ENCODE measurements around the gene GNB5.

Gene GNB5

GRCh38 chr15:52225230-52225629 lies 34.0 kb upstream of the GNB5 start:
- Histone ChIP-seq H3K4me3 (ENCODE audit: extremely low read depth, insufficient read depth, low read length, poor library complexity, severe bottlenecking) (no peak overlapping the region), H3K27ac (ENCODE audit: low read depth, low read length, severe bottlenecking) (no peak overlapping the region), H3K9me3 (ENCODE audit: control insufficient read depth, low read length) (no peaks in the 10 kb centered on the region), H3K4me1 (ENCODE audit: control insufficient read depth, insufficient read depth, low read length, poor library complexity, severe bottlenecking) (peaks cover under 1% of the 10 kb centered on the region), H3K36me3 (ENCODE audit: control insufficient read depth, insufficient read depth, low read length) (no peaks in the 10 kb centered on the region)
- 89 to 90% methylated on average over 8 of the region's 8 CpGs for WGBS, 2 experiments (ENCODE audit: insufficient coverage in 2 of 2)

- no peak overlapping the region for H3K27ac ChIP-seq (ENCODE audit: low read depth, low read length, severe bottlenecking)
- no peaks in the 10 kb centered on the region for H3K9me3 ChIP-seq (ENCODE audit: control insufficient read depth, low read length)
- no peak overlapping the region for H3K4me3 ChIP-seq (ENCODE audit: extremely low read depth, insufficient read depth, low read length, poor library complexity, severe bottlenecking)
- 80 to 100% methylated on average over 1 of the region's 4 CpGs for WGBS, 2 experiments (ENCODE audit: insufficient coverage in 2 of 2)
- peaks cover 3% of the 10 kb centered on the region for H3K4me1 ChIP-seq (ENCODE audit: control insufficient read depth, insufficient read depth, low read length, poor library complexity, severe bottlenecking)
- H3K36me3 ChIP-seq (ENCODE audit: control insufficient read depth, insufficient read depth, low read length): no peaks in the 10 kb centered on the region
These were observed 33.0 kb upstream of the GNB5 start for GRCh38 chr15:52224211-52224610.

GRCh38 chr15:52221730-52222129 lies 30.5 kb upstream of the GNB5 start:
- WGBS, 2 experiments (ENCODE audit: insufficient coverage in 2 of 2): 100% methylated on average over 1 of the region's 5 CpGs; no CpG with 5 or more reads in 1 of the 2 experiments
- no peaks in the 10 kb centered on the region for H3K9me3 ChIP-seq (ENCODE audit: control insufficient read depth, low read length)
- H3K36me3 ChIP-seq (ENCODE audit: control insufficient read depth, insufficient read depth, low read length): no peaks in the 10 kb centered on the region
- no peak overlapping the region for H3K4me3 ChIP-seq (ENCODE audit: extremely low read depth, insufficient read depth, low read length, poor library complexity, severe bottlenecking)
- H3K4me1 ChIP-seq (ENCODE audit: control insufficient read depth, insufficient read depth, low read length, poor library complexity, severe bottlenecking): peaks cover 3% of the 10 kb centered on the region
- no peak overlapping the region for H3K27ac ChIP-seq (ENCODE audit: low read depth, low read length, severe bottlenecking)

- Histone ChIP-seq H3K36me3 (ENCODE audit: control insufficient read depth, insufficient read depth, low read length) (no peaks in the 10 kb centered on the region), H3K4me3 (ENCODE audit: extremely low read depth, insufficient read depth, low read length, poor library complexity, severe bottlenecking) (no peak overlapping the region), H3K9me3 (ENCODE audit: control insufficient read depth, low read length) (no peaks in the 10 kb centered on the region), H3K27ac (ENCODE audit: low read depth, low read length, severe bottlenecking) (no peak overlapping the region), H3K4me1 (ENCODE audit: control insufficient read depth, insufficient read depth, low read length, poor library complexity, severe bottlenecking) (peaks cover 3% of the 10 kb centered on the region)
- 94 to 98% methylated on average over 4 to 5 of the region's 7 CpGs for WGBS, 2 experiments (ENCODE audit: insufficient coverage in 2 of 2)
These were observed 29.9 kb upstream of the GNB5 start for GRCh38 chr15:52220937-52221660.

- no peak overlapping the region for H3K27ac ChIP-seq (ENCODE audit: low read depth, low read length, severe bottlenecking)
- no peaks in the 10 kb centered on the region for H3K36me3 ChIP-seq (ENCODE audit: control insufficient read depth, insufficient read depth, low read length)
- no peaks in the 10 kb centered on the region for H3K9me3 ChIP-seq (ENCODE audit: control insufficient read depth, low read length)
- H3K4me3 ChIP-seq (ENCODE audit: extremely low read depth, insufficient read depth, low read length, poor library complexity, severe bottlenecking): no peak overlapping the region
- H3K4me1 ChIP-seq (ENCODE audit: control insufficient read depth, insufficient read depth, low read length, poor library complexity, severe bottlenecking): peaks cover 3% of the 10 kb centered on the region
- 83 to 89% methylated on average over 3 to 4 of the region's 6 CpGs for whole genome bisulfite sequencing, 2 experiments (ENCODE audit: insufficient coverage in 2 of 2)
These were observed 29.1 kb upstream of the GNB5 start for GRCh38 chr15:52220251-52220650.

GRCh38 chr15:52218816-52219215 lies 27.6 kb upstream of the GNB5 start:
- Histone ChIP-seq H3K27ac (ENCODE audit: low read depth, low read length, severe bottlenecking) (no peak overlapping the region), H3K9me3 (ENCODE audit: control insufficient read depth, low read length) (no peaks in the 10 kb centered on the region), H3K4me1 (ENCODE audit: control insufficient read depth, insufficient read depth, low read length, poor library complexity, severe bottlenecking) (peaks cover 3% of the 10 kb centered on the region), H3K4me3 (ENCODE audit: extremely low read depth, insufficient read depth, low read length, poor library complexity, severe bottlenecking) (no peak overlapping the region), H3K36me3 (ENCODE audit: control insufficient read depth, insufficient read depth, low read length) (no peaks in the 10 kb centered on the region)
- WGBS, 2 experiments (ENCODE audit: insufficient coverage in 2 of 2): 67 to 80% methylated on average over 1 of the region's 4 CpGs

- no peaks in the 10 kb centered on the region for H3K36me3 ChIP-seq (ENCODE audit: control insufficient read depth, insufficient read depth, low read length)
- no peak overlapping the region for H3K4me3 ChIP-seq (ENCODE audit: extremely low read depth, insufficient read depth, low read length, poor library complexity, severe bottlenecking)
- H3K4me1 ChIP-seq (ENCODE audit: control insufficient read depth, insufficient read depth, low read length, poor library complexity, severe bottlenecking): peaks cover 3% of the 10 kb centered on the region
- no peaks in the 10 kb centered on the region for H3K9me3 ChIP-seq (ENCODE audit: control insufficient read depth, low read length)
- WGBS, 2 experiments (ENCODE audit: insufficient coverage in 2 of 2): 100% methylated on average over 1 to 3 of the region's 3 CpGs
- no peak overlapping the region for H3K27ac ChIP-seq (ENCODE audit: low read depth, low read length, severe bottlenecking)
These were observed 27.2 kb upstream of the GNB5 start for GRCh38 chr15:52218371-52218770.

- Histone ChIP-seq H3K27ac (ENCODE audit: low read depth, low read length, severe bottlenecking) (no peak overlapping the region), H3K9me3 (ENCODE audit: control insufficient read depth, low read length) (no peaks in the 10 kb centered on the region), H3K4me3 (ENCODE audit: extremely low read depth, insufficient read depth, low read length, poor library complexity, severe bottlenecking) (no peak overlapping the region), H3K4me1 (ENCODE audit: control insufficient read depth, insufficient read depth, low read length, poor library complexity, severe bottlenecking) (peaks cover 3% of the 10 kb centered on the region), H3K36me3 (ENCODE audit: control insufficient read depth, insufficient read depth, low read length) (no peaks in the 10 kb centered on the region)
- 70 to 81% methylated on average over 10 of the region's 10 CpGs for WGBS, 2 experiments (ENCODE audit: insufficient coverage in 2 of 2)
These were observed 26.0 kb upstream of the GNB5 start for GRCh38 chr15:52217186-52217585.

- Histone ChIP-seq H3K4me3 (ENCODE audit: extremely low read depth, insufficient read depth, low read length, poor library complexity, severe bottlenecking) (no peak overlapping the region), H3K27ac (ENCODE audit: low read depth, low read length, severe bottlenecking) (no peak overlapping the region), H3K36me3 (ENCODE audit: control insufficient read depth, insufficient read depth, low read length) (no peaks in the 10 kb centered on the region), H3K4me1 (ENCODE audit: control insufficient read depth, insufficient read depth, low read length, poor library complexity, severe bottlenecking) (no peaks in the 10 kb centered on the region), H3K9me3 (ENCODE audit: control insufficient read depth, low read length) (no peaks in the 10 kb centered on the region)
- no CpG with 5 or more reads among the region's 1 CpG for WGBS, 2 experiments (ENCODE audit: insufficient coverage in 2 of 2)
These were observed 23.4 kb upstream of the GNB5 start for GRCh38 chr15:52214553-52214952.

- 77 to 80% methylated on average over 2 to 3 of the region's 3 CpGs for WGBS, 2 experiments (ENCODE audit: insufficient coverage in 2 of 2)
- Histone ChIP-seq H3K27ac (ENCODE audit: low read depth, low read length, severe bottlenecking) (no peak overlapping the region), H3K4me3 (ENCODE audit: extremely low read depth, insufficient read depth, low read length, poor library complexity, severe bottlenecking) (no peak overlapping the region), H3K36me3 (ENCODE audit: control insufficient read depth, insufficient read depth, low read length) (no peaks in the 10 kb centered on the region), H3K4me1 (ENCODE audit: control insufficient read depth, insufficient read depth, low read length, poor library complexity, severe bottlenecking) (no peaks in the 10 kb centered on the region), H3K9me3 (ENCODE audit: control insufficient read depth, low read length) (no peaks in the 10 kb centered on the region)
These were observed 22.0 kb upstream of the GNB5 start for GRCh38 chr15:52213206-52213605.

GRCh38 chr15:52208306-52208946 lies 17.2 kb upstream of the GNB5 start:
- Histone ChIP-seq H3K36me3 (ENCODE audit: control insufficient read depth, insufficient read depth, low read length) (no peaks in the 10 kb centered on the region), H3K27ac (ENCODE audit: low read depth, low read length, severe bottlenecking) (no peak overlapping the region), H3K4me3 (ENCODE audit: extremely low read depth, insufficient read depth, low read length, poor library complexity, severe bottlenecking) (no peak overlapping the region), H3K4me1 (ENCODE audit: control insufficient read depth, insufficient read depth, low read length, poor library complexity, severe bottlenecking) (no peaks in the 10 kb centered on the region), H3K9me3 (ENCODE audit: control insufficient read depth, low read length) (no peaks in the 10 kb centered on the region)
- 0% methylated on average over 2 of the region's 2 CpGs; no CpG with 5 or more reads in 1 of the 2 experiments for WGBS, 2 experiments (ENCODE audit: insufficient coverage in 2 of 2)

Measured in mesodermal cell (in vitro differentiated cells).